Activated naive CD4-positive, alpha-beta T cell treated with anti-CD3 and anti-CD28 coated beads for 36 hours (primary cell): ENCODE data around the gene MEF2A. TPM values are rescaled to one million over a fixed set of nuclear protein-coding genes. Genes with fewer than 3 reads are reported as not detected.
A peak's percentile ranks its signal among the peaks of the same experiment; 100 is the strongest.

Source experiments
- CTCF ChIA-PET: fragments of 350-600 bp; sonication (Branson Sonifier 250); formaldehyde crosslinking; loops from one replicate; lab custom pipeline; 2021; ENCODE audit warnings: antibody characterized with exemption; lab: Charles Lee
- DNase-seq: peaks from one replicate; pipeline ENCODE4 v3.0.0-alpha.2; 2020
- H3K27ac Mint-ChIP-seq: one replicate; pipeline ENCODE4 v1.8.0; 2021; ENCODE audit warnings: mild to moderate bottlenecking, mixed read lengths
- H3K27me3 Mint-ChIP-seq: one replicate; pipeline ENCODE4 v1.8.0; 2021; ENCODE audit warnings: low read depth, mixed read lengths
- H3K36me3 Mint-ChIP-seq: one replicate; pipeline ENCODE4 v1.8.0; 2021; ENCODE audit warnings: low read depth, mixed read lengths
- H3K4me1 Mint-ChIP-seq: one replicate; pipeline ENCODE4 v1.8.0; 2021; ENCODE audit warnings: low read depth, mixed read lengths
- H3K4me3 Mint-ChIP-seq: one replicate; pipeline ENCODE4 v1.8.0; 2021; ENCODE audit warnings: mild to moderate bottlenecking, moderate library complexity, mixed read lengths
- H3K9me3 Mint-ChIP-seq: one replicate; pipeline ENCODE4 v1.8.0; 2021; ENCODE audit warnings: mixed read lengths
- intact Hi-C: fragments of 100-400 bp; cut with micrococcal nuclease; formaldehyde crosslinking; loops from one replicate; pipeline ENCODE4 v1.15.1; 2023
- total RNA-seq, 2 experiments: library from RNA; stranded (reverse); gene quantifications; one replicate each; pipeline ENCODE4 v1.2.3, GENCODE V29; 2021

Gene MEF2A
- total RNA-seq, 2 experiments from 2014 or later = 15.3 to 15.5 TPM

GRCh38 chr15:99716540-99717095, 150.8 kb downstream of the MEF2A start:
- no peak overlapping the region for H3K27ac Mint-ChIP-seq
- CTCF ChIA-PET = interaction anchor here (1.0 to 4.0 kb wide), 3 partner anchors 12 to 444 kb away, joined by 4 to 30 read pairs (median 5); no protein-coding TSS in a partner anchor
- no peaks in the 10 kb centered on the region for H3K9me3 Mint-ChIP-seq
- no peak overlapping the region for H3K4me3 Mint-ChIP-seq
- H3K36me3 Mint-ChIP-seq = peaks cover 5% of the 10 kb centered on the region
- no peak for DNase-seq
- intact Hi-C loops = no loop called here
- H3K4me1 Mint-ChIP-seq = peaks cover 40% of the 10 kb centered on the region
- no peaks in the 10 kb centered on the region for H3K27me3 Mint-ChIP-seq

GRCh38 chr15:99717161-99718009, 151.6 kb downstream of the MEF2A start:
- Mint-ChIP-seq H3K4me1 (peaks cover 40% of the 10 kb centered on the region), H3K36me3 (peaks cover 5% of the 10 kb centered on the region), H3K4me3 (no peak overlapping the region), H3K27me3 (no peaks in the 10 kb centered on the region), H3K27ac (no peak overlapping the region), H3K9me3 (no peaks in the 10 kb centered on the region)
- intact Hi-C loops = no loop called here
- peak; percentile 26 for DNase-seq
- CTCF ChIA-PET = interaction anchor here (0.6 to 4.0 kb wide), 5 partner anchors 8 to 1198 kb away, joined by 3 to 30 read pairs (median 4); no protein-coding TSS in a partner anchor

- Mint-ChIP-seq H3K27me3 (no peaks in the 10 kb centered on the region), H3K4me3 (no peak overlapping the region), H3K36me3 (peaks cover 2% of the 10 kb centered on the region), H3K4me1 (peaks cover 40% of the 10 kb centered on the region), H3K27ac (no peak overlapping the region), H3K9me3 (no peaks in the 10 kb centered on the region)
- intact Hi-C loops = no loop called here
- CTCF ChIA-PET = interaction anchor here (1.3 to 4.0 kb wide), 2 partner anchors 14 to 38 kb away, joined by 10 to 30 read pairs; no protein-coding TSS in a partner anchor
- no peak for DNase-seq
These were observed 152.6 kb downstream of the MEF2A start for GRCh38 chr15:99718421-99718820.

GRCh38 chr15:99719096-99719541, 153.3 kb downstream of the MEF2A start:
- peaks cover 2% of the 10 kb centered on the region for H3K36me3 Mint-ChIP-seq
- CTCF ChIA-PET = interaction anchor here (1.3 to 4.0 kb wide), 2 partner anchors 15 to 37 kb away, joined by 10 to 30 read pairs; no protein-coding TSS in a partner anchor
- no peak for DNase-seq
- no peaks in the 10 kb centered on the region for H3K9me3 Mint-ChIP-seq
- H3K4me1 Mint-ChIP-seq = peaks cover 40% of the 10 kb centered on the region
- H3K27ac Mint-ChIP-seq = no peak overlapping the region
- H3K4me3 Mint-ChIP-seq = no peak overlapping the region
- H3K27me3 Mint-ChIP-seq = no peaks in the 10 kb centered on the region
- intact Hi-C loops = no loop called here

- Mint-ChIP-seq H3K27me3 (no peaks in the 10 kb centered on the region), H3K36me3 (no peaks in the 10 kb centered on the region), H3K4me1 (peaks cover 40% of the 10 kb centered on the region), H3K9me3 (no peaks in the 10 kb centered on the region), H3K27ac (peak overlapping the region; percentile 50), H3K4me3 (peak overlapping the region; percentile 23)
- CTCF ChIA-PET = interaction anchor here (0.6 to 1.0 kb wide), 3 partner anchors 8 to 36 kb away, joined by 3 read pairs; no protein-coding TSS in a partner anchor
- peak; percentile 50 for DNase-seq
- intact Hi-C loops = loop anchor here (1.0 kb wide), 1 partner anchor 13 kb away; no protein-coding TSS in a partner anchor
These were observed 154.7 kb downstream of the MEF2A start for GRCh38 chr15:99720533-99720932.

- DNase-seq = peak; percentile 49
- Mint-ChIP-seq H3K27me3 (no peaks in the 10 kb centered on the region), H3K4me1 (peaks cover 40% of the 10 kb centered on the region), H3K36me3 (no peaks in the 10 kb centered on the region), H3K4me3 (peak overlapping the region; percentile 23), H3K9me3 (no peaks in the 10 kb centered on the region), H3K27ac (peak overlapping the region; percentile 50)
- intact Hi-C loops = loop anchor here (1.0 kb wide), 1 partner anchor 12 kb away; the partner anchor contains the start of gene LYSMD4
- CTCF ChIA-PET = interaction anchor here (0.6 to 1.6 kb wide), 4 partner anchors 8 to 35 kb away, joined by 3 to 4 read pairs (median 3); partner anchors contain the start of gene LYSMD4
These were observed 155.5 kb downstream of the MEF2A start for GRCh38 chr15:99721104-99721778.

GRCh38 chr15:99721896-99722295, 156.1 kb downstream of the MEF2A start:
- DNase-seq = no peak
- Mint-ChIP-seq H3K9me3 (no peaks in the 10 kb centered on the region), H3K4me3 (no peak overlapping the region), H3K27ac (no peak overlapping the region), H3K27me3 (no peaks in the 10 kb centered on the region), H3K36me3 (no peaks in the 10 kb centered on the region), H3K4me1 (peaks cover 40% of the 10 kb centered on the region)
- CTCF ChIA-PET = interaction anchor here (1.6 kb wide), 1 partner anchor 11 kb away, joined by 4 read pairs; the partner anchor contains the start of gene LYSMD4
- intact Hi-C loops = loop anchor here (1.0 kb wide), 1 partner anchor 11 kb away; the partner anchor contains the start of gene LYSMD4

GRCh38 chr15:99722406-99722805, 156.6 kb downstream of the MEF2A start:
- Mint-ChIP-seq H3K27ac (no peak overlapping the region), H3K9me3 (no peaks in the 10 kb centered on the region), H3K36me3 (peaks cover 1% of the 10 kb centered on the region), H3K4me1 (peaks cover 40% of the 10 kb centered on the region), H3K27me3 (no peaks in the 10 kb centered on the region), H3K4me3 (no peak overlapping the region)
- DNase-seq = no peak
- intact Hi-C loops = no loop called here
- CTCF ChIA-PET = interaction anchor here (1.4 to 1.6 kb wide), 2 partner anchors 10 to 20 kb away, joined by 4 to 6 read pairs; partner anchors contain the start of gene LYSMD4

- H3K27me3 Mint-ChIP-seq = no peaks in the 10 kb centered on the region
- intact Hi-C loops = no loop called here
- no peak overlapping the region for H3K27ac Mint-ChIP-seq
- CTCF ChIA-PET = interaction anchor here (1.2 kb wide), 1 partner anchor 22 kb away, joined by 3 read pairs; no protein-coding TSS in a partner anchor
- H3K36me3 Mint-ChIP-seq = peaks cover 6% of the 10 kb centered on the region
- DNase-seq = no peak
- peaks cover 11% of the 10 kb centered on the region for H3K4me1 Mint-ChIP-seq
- H3K9me3 Mint-ChIP-seq = no peaks in the 10 kb centered on the region
- H3K4me3 Mint-ChIP-seq = no peak overlapping the region
These were observed 160.5 kb downstream of the MEF2A start for GRCh38 chr15:99726333-99726732.

GRCh38 chr15:99727330-99727729, 161.5 kb downstream of the MEF2A start:
- peaks cover 6% of the 10 kb centered on the region for H3K36me3 Mint-ChIP-seq
- H3K27ac Mint-ChIP-seq = no peak overlapping the region
- no peaks in the 10 kb centered on the region for H3K27me3 Mint-ChIP-seq
- H3K4me1 Mint-ChIP-seq = peaks cover 15% of the 10 kb centered on the region
- intact Hi-C loops = no loop called here
- CTCF ChIA-PET = no interaction called here
- no peak for DNase-seq
- H3K4me3 Mint-ChIP-seq = no peak overlapping the region
- no peaks in the 10 kb centered on the region for H3K9me3 Mint-ChIP-seq

GRCh38 chr15:99727733-99728132, 161.9 kb downstream of the MEF2A start:
- H3K27me3 Mint-ChIP-seq = no peaks in the 10 kb centered on the region
- H3K9me3 Mint-ChIP-seq = no peaks in the 10 kb centered on the region
- peaks cover 17% of the 10 kb centered on the region for H3K4me1 Mint-ChIP-seq
- no peak overlapping the region for H3K27ac Mint-ChIP-seq
- CTCF ChIA-PET = interaction anchor here (0.7 kb wide), 1 partner anchor 430 kb away, joined by 8 read pairs; no protein-coding TSS in a partner anchor
- no peak overlapping the region for H3K4me3 Mint-ChIP-seq
- no peak for DNase-seq
- intact Hi-C loops = no loop called here
- H3K36me3 Mint-ChIP-seq = peaks cover 6% of the 10 kb centered on the region
